Stimulated activated CD4-positive, alpha-beta T cell treated with anti-CD3 and anti-CD28 coated beads, Interleukin-1b, Interleukin-23, amount 100 ng/mL, for 48 hours (primary cell): ENCODE data around the gene NOM1.

Experiments
- DNase-seq: peaks from one replicate; pipeline ENCODE4 v3.0.0-alpha.2; 2020

Gene NOM1

GRCh38 chr7:156985101-156985992 is 35.8 kb downstream of the NOM1 start:
- no peak for DNase-seq

- no peak for DNase-seq
Observed at GRCh38 chr7:156986378-156986777, 36.9 kb downstream of the NOM1 start.

GRCh38 chr7:156988343-156989185 is 39.1 kb downstream of the NOM1 start:
- no peak for DNase-seq

- no peak for DNase-seq
Observed at GRCh38 chr7:156989766-156990535, 40.4 kb downstream of the NOM1 start.

GRCh38 chr7:156993021-156993924 is 43.8 kb downstream of the NOM1 start:
- no peak for DNase-seq

- no peak for DNase-seq
Observed at GRCh38 chr7:156993925-156994235, 44.4 kb downstream of the NOM1 start.

- DNase-seq: no peak
Observed at GRCh38 chr7:156994417-156994816, 44.9 kb downstream of the NOM1 start.

- DNase-seq: no peak
Observed at GRCh38 chr7:156998988-156999957, 49.8 kb downstream of the NOM1 start.

- no peak for DNase-seq
Observed at GRCh38 chr7:156999958-157000726, 50.6 kb downstream of the NOM1 start.

- DNase-seq: no peak
Observed at GRCh38 chr7:157000741-157001653, 51.5 kb downstream of the NOM1 start.

GRCh38 chr7:157001920-157002818 is 52.7 kb downstream of the NOM1 start:
- no peak for DNase-seq

GRCh38 chr7:157002819-157003421 is 53.4 kb downstream of the NOM1 start:
- no peak for DNase-seq

- DNase-seq: no peak
Observed at GRCh38 chr7:157003445-157003755, 53.9 kb downstream of the NOM1 start.

- DNase-seq: no peak
Observed at GRCh38 chr7:157003756-157004520, 54.4 kb downstream of the NOM1 start.

GRCh38 chr7:157004521-157005455 is 55.3 kb downstream of the NOM1 start:
- DNase-seq: no peak
